HG03060 (cell line): ENCODE data around the gene PGLYRP1.

Experiments
- ATAC-seq: cut with Tn5 transposase; IDR thresholded peaks from one replicate; pipeline ENCODE4 v1.9.1; 2021; ENCODE audit warnings: low read depth, moderate number of reproducible peaks; ENCODE audit not compliant: unreplicated experiment

The PGLYRP1 gene

DNA sequence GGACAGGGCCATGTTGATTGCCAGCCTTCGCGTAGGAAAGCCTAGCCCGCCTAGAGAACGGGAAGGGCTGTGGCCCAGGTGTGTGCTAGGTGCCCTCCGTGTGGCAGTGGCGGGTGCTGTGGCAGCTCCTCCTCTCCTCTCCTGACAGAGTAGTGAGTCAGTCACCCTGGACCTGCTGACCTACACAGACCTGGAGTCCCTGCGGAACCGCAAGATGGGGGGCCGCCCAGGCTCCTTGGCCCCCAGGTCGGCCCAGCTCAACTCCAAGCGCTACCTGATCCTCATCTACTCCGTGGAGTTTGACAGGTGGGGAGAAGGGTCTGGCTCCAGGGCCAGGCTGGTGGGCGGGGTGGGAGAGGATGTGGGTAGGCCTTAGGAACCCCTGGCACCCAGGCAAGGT, 16.4 kb downstream of the PGLYRP1 start:
- ATAC-seq: no peak

GRCh38 chr19:46002678-46003275, 20.1 kb downstream of the PGLYRP1 start:
- ATAC-seq: no peak

DNA sequence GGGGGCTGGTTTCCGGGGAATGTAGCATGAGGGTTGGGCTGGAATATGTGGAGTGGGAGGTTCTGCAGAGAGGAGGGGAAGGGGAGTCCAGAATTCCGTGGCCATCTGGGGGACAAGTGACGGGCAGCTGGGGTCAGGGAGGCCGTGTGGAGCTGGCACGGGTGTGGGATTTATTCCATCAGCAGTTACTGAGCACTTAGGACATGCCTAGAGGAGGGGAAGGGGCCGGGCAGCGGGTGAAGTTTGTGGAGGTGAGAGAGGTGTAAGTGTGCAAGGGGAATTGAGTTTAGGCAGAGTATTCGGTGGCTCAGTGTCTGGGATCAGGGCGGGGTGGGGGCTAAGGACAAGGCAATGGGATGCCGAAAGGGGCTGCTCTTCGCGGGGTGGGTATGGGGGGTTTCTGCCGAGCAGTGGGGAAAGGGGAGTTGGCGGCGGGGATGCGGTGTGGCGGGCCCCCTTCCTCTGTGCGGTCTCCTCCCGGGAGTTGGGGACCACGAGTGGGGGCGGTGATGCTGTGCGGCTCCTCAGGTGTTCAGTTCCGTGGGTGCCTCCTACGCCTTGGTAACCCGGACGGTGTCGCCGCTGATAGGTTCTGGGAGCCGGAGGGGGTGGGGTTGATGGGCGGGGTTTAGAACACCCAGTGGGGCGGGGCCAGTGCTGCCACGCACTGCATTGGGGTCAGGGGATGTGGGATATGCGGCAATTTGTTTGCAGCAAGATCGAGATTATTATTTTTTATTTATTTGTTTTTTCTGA, 22.2 kb downstream of the PGLYRP1 start:
- no peak for ATAC-seq

GRCh38 chr19:45999653-46000121, 23.2 kb downstream of the PGLYRP1 start:
- ATAC-seq: no peak

DNA sequence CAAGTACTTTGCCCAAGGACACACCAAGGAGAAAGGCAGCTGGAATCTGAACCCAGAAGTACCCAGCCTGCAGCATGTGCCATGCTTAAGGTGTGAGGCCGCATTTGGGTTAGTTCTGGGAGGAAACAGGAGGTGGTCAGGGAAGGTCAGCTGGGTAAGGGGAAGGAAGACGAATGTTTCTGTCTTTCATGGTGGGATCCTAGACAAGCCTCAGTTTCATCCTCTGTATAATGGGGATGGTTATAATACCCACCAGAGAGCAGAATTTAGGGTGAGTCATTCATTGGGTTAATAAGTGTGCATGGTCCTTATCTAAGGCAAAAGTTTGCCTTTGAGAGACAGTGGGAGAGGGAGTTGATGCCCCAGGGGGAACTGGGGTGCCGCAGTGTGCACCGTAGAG, 24.0 kb downstream of the PGLYRP1 start:
- ATAC-seq: no peak

DNA sequence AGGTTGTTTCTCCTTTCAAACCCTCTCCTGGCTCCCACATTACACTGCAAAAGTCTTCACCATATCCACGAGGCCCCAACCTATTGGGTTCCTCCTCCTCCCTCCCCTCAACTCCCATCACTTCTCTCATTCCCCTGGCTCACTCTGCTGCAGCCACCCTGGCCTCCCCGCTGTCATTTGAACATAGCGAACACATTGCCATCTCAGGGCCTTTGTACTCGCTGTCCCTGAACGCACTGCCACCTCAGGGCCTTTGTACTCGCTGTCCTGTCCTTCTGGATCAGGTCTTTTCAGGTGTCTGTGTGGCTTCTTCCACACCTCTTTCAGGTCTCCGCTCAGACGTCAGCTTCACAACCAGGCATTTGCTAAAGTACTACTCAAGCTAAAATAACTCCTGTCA, 25.9 kb downstream of the PGLYRP1 start:
- no peak for ATAC-seq

GRCh38 chr19:45995715-45996385, 27.0 kb downstream of the PGLYRP1 start:
- ATAC-seq: no peak

DNA sequence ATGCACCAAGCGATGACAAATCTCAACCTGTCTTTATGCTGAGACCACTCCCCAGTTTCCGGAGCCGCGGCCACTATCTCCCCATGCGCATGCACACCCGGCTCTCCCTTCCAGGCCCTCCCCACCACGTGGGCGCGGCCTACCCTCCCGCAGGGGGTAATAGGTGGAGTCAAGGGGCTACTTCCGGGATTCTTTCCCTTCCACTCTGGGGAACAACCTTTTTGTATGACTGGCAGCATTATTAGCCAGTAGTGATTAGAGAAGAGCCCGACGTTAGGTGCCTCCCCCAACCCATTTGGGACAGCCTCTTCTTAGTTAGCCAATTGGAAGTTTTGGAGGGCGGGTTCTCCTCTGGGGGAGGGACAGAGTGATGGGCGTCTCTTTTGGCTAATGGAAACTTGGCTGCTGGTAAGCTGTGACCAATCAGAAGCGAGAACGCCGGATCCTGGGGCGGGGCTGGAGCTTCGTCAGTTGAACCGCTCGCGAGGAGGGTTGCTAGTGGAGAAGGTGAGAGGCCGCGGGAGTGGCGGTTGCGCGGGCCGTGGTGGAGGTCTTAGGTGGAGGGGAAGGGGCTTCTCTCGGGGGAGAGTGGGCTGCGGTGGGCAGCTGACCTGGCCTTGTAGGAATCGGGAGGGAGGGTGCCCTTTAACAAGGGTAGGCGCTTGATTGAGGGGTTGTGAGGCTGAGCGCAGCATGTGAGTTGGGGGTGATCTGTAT, 27.7 kb downstream of the PGLYRP1 start, which contains the start of gene CCDC61:
Gene CCDC61 (plus strand): TSS at position 470 of the 717 bp plus-strand sequence. CDS start 7,552 bp downstream, outside the sequence.
- peak; percentile 96 for ATAC-seq

GRCh38 chr19:45994456-45994997, 28.3 kb downstream of the PGLYRP1 start:
- no peak for ATAC-seq

- ATAC-seq: no peak
Observed at GRCh38 chr19:45990113-45990728, 32.6 kb downstream of the PGLYRP1 start.

DNA sequence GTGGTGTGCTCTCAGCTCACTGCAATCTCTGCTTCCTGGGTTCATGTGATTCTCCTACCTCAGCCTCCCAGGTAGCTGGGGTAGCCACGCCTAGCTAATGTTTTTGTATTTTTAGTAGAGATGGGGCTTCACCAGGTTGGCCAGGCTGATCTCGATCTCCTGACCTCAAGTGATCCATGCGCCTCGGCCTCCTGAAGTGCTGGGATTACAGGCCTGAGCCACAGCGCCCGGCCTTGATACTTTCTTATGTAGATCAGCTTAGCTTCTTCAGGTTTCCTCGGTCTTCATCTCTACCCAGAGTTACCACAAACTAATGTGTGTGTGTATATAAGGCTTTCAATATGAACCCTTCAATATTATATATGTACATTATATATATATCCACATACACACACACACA, 37.5 kb downstream of the PGLYRP1 start:
- ATAC-seq: no peak

DNA sequence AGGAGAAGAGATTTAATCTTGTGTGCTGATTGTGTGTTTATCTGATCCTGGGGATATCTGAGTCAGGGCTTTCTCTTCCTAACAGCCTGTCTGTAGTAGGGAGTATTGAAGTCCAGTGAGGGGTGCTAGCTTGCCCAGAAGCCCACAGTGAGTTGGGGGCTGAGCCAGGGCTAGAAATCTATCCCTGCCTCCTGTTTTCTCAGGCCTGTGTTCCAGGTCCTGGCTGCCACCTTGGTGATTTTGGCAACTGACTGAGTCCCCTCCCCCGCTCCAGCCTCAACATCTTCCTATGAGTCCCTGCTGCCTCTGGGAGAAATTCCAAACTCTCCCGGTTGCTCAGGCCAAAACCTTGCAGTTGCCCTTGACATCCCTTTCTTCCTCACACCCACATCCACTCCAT, 41.5 kb downstream of the PGLYRP1 start:
- no peak for ATAC-seq

GRCh38 chr19:45978156-45978555, 44.7 kb downstream of the PGLYRP1 start:
- ATAC-seq: no peak

DNA sequence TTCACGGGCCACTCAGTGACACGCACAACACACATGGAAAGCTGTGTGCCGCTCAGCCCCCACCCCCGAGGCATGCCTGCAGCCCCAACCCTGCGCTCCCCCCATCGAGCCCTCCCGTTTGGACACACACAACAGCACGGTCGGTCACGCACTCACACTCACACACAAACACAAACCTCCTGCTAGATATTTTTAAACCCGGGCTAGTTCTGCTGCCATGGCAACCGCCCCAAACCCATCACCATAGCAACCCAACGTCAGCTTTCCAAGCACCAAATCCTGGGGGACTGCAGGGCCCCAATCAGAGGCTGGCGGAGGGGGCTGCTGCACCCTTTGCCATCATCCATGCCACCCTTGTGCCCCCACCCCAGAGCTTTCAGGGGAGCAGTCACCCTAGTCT, 46.7 kb downstream of the PGLYRP1 start:
- no peak for ATAC-seq

GRCh38 chr19:45975306-45976070, 47.4 kb downstream of the PGLYRP1 start:
- no peak for ATAC-seq

DNA sequence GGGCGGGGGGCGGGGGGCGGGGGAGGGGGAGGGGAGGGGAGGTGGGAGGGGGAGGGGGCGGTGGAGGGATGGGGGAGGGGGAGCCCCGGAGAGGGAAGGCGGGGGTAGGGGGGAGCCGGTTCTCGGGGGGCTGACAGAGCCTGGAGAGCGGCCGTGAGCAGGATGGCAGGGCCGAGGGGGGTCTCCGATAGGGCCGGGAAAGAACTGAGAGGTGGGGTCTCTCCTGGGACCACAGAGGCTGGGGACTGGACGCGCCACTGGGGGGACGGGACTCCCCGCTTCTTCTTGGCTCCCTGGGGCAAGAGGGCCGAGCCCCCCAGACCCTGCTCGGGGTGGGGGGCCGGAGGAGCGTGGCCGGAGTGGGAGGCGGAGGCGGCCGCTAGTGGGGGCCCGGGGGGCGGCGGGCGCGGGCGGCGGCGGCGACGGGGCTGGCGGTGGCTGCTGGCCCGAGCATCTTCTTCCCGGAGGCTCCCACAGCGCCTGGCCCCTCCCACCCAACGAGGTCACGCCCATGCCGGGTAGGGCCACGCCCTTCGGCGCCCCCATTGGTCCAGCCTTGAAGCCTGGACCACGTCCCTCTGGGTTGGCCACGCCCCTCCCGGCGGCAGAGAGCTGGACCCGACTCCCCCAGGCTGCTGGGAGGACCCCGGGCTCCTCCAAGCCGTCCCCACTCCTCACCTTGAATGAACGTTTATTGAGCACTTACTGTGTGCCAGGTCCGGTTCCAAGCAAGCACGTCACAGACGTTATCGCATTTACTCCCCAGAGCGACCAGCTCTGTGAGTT, 49.1 kb downstream of the PGLYRP1 start, which contains the start of gene NOVA2:
Gene NOVA2 (minus strand): TSS at position 313 of the 786 bp plus-strand sequence. CDS start 514 bp downstream, outside the sequence.
- no peak for ATAC-seq

GRCh38 chr19:45972947-45973540, 49.8 kb downstream of the PGLYRP1 start:
- no peak for ATAC-seq
